ENCODE data around the gene DPYSL3.

DNA sequence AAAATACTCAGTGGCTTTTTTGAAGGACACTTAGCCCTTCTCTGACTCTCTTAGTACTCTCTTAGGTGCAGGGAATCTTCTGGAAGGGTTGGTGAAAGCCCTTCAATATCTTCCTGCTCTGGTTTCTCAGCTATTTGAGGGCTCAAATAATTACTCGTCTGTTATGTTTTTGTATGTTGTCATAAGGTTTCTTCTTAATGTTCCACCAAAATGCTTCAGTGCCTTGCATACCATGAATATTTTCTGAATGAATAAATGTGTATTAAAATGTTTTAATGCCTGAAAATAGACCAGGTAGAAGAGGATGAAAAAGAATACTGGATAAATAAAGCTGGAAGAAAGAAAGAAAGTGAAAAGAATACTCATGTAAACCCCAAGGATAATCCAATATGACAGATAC is 150.8 kb downstream of the DPYSL3 start:
- TF ChIP-seq, protein P1, sequence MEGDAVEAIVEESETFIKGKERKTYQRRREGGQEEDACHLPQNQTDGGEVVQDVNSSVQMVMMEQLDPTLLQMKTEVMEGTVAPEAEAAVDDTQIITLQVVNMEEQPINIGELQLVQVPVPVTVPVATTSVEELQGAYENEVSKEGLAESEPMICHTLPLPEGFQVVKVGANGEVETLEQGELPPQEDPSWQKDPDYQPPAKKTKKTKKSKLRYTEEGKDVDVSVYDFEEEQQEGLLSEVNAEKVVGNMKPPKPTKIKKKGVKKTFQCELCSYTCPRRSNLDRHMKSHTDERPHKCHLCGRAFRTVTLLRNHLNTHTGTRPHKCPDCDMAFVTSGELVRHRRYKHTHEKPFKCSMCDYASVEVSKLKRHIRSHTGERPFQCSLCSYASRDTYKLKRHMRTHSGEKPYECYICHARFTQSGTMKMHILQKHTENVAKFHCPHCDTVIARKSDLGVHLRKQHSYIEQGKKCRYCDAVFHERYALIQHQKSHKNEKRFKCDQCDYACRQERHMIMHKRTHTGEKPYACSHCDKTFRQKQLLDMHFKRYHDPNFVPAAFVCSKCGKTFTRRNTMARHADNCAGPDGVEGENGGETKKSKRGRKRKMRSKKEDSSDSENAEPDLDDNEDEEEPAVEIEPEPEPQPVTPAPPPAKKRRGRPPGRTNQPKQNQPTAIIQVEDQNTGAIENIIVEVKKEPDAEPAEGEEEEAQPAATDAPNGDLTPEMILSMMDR (optimal IDR thresholded peaks at IDR 0.05 in 1 of 3, IDR thresholded peaks at IDR 0.05 in 1 of 3, conservative IDR thresholded peaks at IDR 0.05 in 1 of 3; ENCODE audit: extremely low read depth in 1 of 3, insufficient read depth in 2 of 3, low read length in 3 of 3) = no peak
- no peak for TF ChIP-seq EZH2 (IDR thresholded peaks at IDR 0.05; ENCODE audit: low read length)
